Right renal pelvis (tissue), 4 donors: Measurements from ENCODE around the gene GAGE12F. TPM values are rescaled to one million over a fixed set of nuclear protein-coding genes. Genes with fewer than 3 reads are reported as not detected.
"Not testable (repeated sequence)": the region's sequence is repeated elsewhere in the genome, so short reads cannot be mapped to it uniquely, and the experiment has no call there.

ENCODE experiments used
- DNase-seq, 4 donors: peaks; one replicate each; pipeline ENCODE4 v3.0.0-alpha.2; 2013; ENCODE audit warnings: low read depth in 4 of 4, low spot score in 3 of 4, missing footprints in 1 of 4
- polyA plus RNA-seq, 4 donors: library from polyadenylated mRNA; unstranded; fragments of 120-200 nt; gene quantifications; one replicate each; pipeline ENCODE4 v1.2.1, GENCODE V29; 2013; ENCODE audit not compliant: insufficient read length in 4 of 4

The GAGE12F gene
- polyA plus RNA-seq = not detected

GRCh38 chrX:49560542-49560941, at the start of gene GAGE12F:
GAGE12F (plus strand) TSS chrX:49560842; CDS start chrX:49561997, 1,155 bp downstream.
- DNase-seq = not testable (repeated sequence)

GRCh38 chrX:49531877-49532276, 28.8 kb upstream of the GAGE12F start, which contains the start of gene GAGE12C:
GAGE12C (plus strand) TSS chrX:49532177; CDS start chrX:49533332, 1,155 bp downstream.
- DNase-seq = not testable (repeated sequence)

- not testable (repeated sequence) for DNase-seq
These were observed 19.2 kb upstream of the GAGE12F start, which contains the start of gene GAGE12D for GRCh38 chrX:49541433-49541832. GAGE12D (plus strand) TSS chrX:49541733; CDS start chrX:49542888, 1,155 bp downstream.

GRCh38 chrX:49550989-49551388, 9.7 kb upstream of the GAGE12F start, which contains the start of gene GAGE12E:
GAGE12E (plus strand) TSS chrX:49551289; CDS start chrX:49552444, 1,155 bp downstream.
- not testable (repeated sequence) for DNase-seq

GRCh38 chrX:49568728-49569127, 8.1 kb downstream of the GAGE12F start:
- not testable (repeated sequence) for DNase-seq

- DNase-seq = not testable (repeated sequence)
These were observed 8.5 kb downstream of the GAGE12F start for GRCh38 chrX:49569152-49569551.

- DNase-seq = not testable (repeated sequence)
These were observed 9.5 kb downstream of the GAGE12F start, which contains the start of gene GAGE12G for GRCh38 chrX:49570100-49570499. GAGE12G (plus strand) TSS chrX:49570400; CDS start chrX:49571555, 1,155 bp downstream.

GRCh38 chrX:49579649-49580048, 19.0 kb downstream of the GAGE12F start, which contains the start of gene GAGE12H:
GAGE12H (plus strand) TSS chrX:49579949; CDS start chrX:49581104, 1,155 bp downstream.
- DNase-seq = not testable (repeated sequence)

GRCh38 chrX:49589196-49589595, 28.6 kb downstream of the GAGE12F start, which contains the start of gene GAGE2A:
GAGE2A (plus strand) TSS chrX:49589496; CDS start chrX:49590651, 1,155 bp downstream.
- not testable (repeated sequence) for DNase-seq

- DNase-seq = not testable (repeated sequence)
These were observed 29.3 kb downstream of the GAGE12F start for GRCh38 chrX:49589769-49590478.

GRCh38 chrX:49590488-49590887, 29.8 kb downstream of the GAGE12F start:
- not testable (repeated sequence) for DNase-seq

- not testable (repeated sequence) for DNase-seq
These were observed 38.1 kb downstream of the GAGE12F start, which contains the start of gene GAGE1 for GRCh38 chrX:49598720-49599119. GAGE1 (plus strand) TSS chrX:49599020; CDS start chrX:49600175, 1,155 bp downstream.

- DNase-seq = no peak
These were observed 50.2 kb downstream of the GAGE12F start for GRCh38 chrX:49610718-49611310.

Other genes starting within 250 kb of the GAGE12F start
- gene GAGE12J, start 238.8 kb upstream of the GAGE12F start, polyA plus RNA-seq = not detected
- gene GAGE13, start 229.3 kb upstream of the GAGE12F start, polyA plus RNA-seq = not detected
- not detected for gene GAGE12C, start 28.7 kb upstream of the GAGE12F start, polyA plus RNA-seq
- gene GAGE12D, start 19.1 kb upstream of the GAGE12F start, polyA plus RNA-seq = not detected
- gene GAGE12E, start 9.6 kb upstream of the GAGE12F start, polyA plus RNA-seq = under 1 TPM in 1 of 4 donors, not detected in 3; 0.51 TPM
- not detected for gene GAGE12G, start 9.6 kb downstream of the GAGE12F start, polyA plus RNA-seq
- gene GAGE12H, start 19.1 kb downstream of the GAGE12F start, polyA plus RNA-seq = not detected
- gene GAGE2A, start 28.7 kb downstream of the GAGE12F start, polyA plus RNA-seq = not detected
- gene GAGE1, start 38.2 kb downstream of the GAGE12F start, polyA plus RNA-seq = not detected
- not detected for gene PAGE1, start 135.1 kb downstream of the GAGE12F start, polyA plus RNA-seq